GM10847 (cell line): ENCODE results near the gene ZNF697.

Experiments
- POLR2A ChIP-seq: IDR thresholded peaks from 2 replicates; pipeline ENCODE4 v1.6.1; 2011; ENCODE audit not compliant: insufficient read length; ENCODE audit errors: extremely low read depth

The ZNF697 gene

DNA sequence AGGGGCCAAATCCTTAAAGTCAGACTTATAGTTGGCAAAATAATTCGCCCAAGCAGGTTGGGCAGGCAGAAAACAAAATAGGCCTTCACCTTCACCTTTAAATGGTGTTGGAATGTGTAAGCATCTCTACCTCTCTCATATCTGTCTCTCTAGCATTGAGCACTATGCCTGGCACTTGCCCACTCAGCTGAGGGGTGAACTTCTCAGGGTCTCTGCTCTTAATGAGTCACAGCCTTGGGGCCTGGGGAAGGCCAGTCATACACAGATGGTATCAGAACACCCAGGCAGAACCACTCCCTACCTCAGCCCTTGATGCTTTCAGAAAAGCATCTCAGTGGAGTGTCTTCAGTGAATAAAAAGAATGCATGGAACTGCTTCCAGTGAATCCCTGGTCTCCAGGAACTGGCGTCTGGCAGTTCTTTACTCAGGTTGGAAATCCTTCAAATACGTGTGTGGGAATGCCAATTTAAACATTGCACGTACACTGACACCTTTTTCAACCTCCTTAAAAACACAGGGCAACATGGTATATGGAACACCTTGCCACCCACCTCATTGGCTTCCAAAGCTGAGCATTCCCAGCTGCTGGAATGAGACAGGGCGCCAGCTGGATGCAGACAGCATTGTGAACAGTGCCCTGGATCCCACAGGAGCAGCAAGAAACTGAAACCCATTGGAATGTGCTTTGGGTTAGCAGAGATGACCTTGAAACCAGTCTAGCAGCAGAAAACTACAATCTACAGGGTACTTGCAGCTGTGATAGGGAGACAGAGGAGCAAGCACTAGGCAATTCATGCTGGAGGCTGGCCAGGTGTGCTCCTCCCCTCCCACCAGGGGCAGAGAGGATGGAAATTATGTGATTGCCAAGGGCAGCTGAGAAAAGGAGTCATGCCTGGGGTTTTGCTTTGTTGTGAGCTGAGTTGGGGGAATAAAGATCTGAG lies 30.0 kb downstream of the ZNF697 start:
- TF ChIP-seq POLR2A: no peak

DNA sequence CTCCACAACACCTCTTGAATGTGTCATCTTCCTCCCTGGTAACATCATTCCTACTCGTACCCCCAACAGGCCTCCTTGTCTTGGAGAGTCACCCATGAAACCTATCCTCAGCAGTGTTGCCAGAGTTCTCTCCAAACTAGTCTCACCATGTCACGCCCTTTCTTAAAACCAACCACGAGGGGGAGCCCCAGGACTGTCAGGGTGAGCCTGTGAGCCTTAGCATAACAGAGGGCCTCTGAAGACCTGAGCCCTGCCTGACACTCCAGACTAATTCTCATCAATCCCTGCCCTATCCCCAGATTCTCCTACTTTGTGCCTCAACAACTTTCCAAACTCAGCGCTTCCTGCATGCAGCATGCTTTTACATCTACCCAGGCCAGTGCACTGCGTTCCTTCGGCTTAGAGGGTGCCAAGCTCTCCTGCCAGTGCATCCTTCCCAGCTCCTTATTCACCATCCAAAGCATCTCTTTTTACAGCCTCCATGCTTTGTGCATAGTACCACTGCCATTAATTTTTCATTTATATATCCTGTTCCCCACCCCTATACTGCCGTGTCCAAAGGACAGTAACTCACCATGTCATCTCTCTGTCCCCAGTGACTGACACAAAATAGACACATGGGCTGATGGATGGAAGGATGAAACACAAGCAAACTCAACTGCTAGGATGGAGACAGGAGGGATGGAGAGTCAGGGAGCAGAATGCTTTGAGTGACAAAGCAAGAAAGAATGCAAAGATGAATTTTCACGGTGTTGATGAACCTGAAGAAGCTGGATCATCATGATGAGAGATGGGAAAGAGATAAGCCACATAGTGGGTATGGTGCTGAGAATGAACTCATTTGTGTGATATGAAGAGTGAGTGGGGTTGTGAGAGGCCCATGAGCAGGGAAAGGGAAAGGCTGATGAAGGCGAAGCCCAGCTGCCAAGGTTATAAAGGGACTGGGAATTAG lies 34.0 kb downstream of the ZNF697 start:
- no peak for TF ChIP-seq POLR2A

DNA sequence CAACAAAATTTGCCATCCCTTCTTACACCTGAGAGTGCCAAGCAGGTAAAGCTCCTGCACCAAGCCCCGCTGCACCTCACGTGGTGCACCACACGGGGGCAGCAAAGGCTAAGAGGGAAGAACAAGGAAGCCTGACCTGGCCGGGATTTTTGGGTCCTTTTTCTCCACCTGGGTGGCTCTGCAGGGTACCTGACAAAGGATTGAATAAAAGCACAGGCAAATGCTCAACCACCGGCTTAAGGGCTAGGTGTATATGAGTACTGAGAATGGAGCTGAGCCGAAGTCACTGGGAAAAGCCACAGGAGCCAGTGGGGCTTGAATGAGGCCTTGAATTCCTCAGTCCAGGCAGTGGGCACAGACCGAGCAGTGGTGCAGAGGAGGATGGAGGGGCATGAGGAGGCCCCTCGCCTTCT lies 36.4 kb downstream of the ZNF697 start:
- TF ChIP-seq POLR2A: no peak

DNA sequence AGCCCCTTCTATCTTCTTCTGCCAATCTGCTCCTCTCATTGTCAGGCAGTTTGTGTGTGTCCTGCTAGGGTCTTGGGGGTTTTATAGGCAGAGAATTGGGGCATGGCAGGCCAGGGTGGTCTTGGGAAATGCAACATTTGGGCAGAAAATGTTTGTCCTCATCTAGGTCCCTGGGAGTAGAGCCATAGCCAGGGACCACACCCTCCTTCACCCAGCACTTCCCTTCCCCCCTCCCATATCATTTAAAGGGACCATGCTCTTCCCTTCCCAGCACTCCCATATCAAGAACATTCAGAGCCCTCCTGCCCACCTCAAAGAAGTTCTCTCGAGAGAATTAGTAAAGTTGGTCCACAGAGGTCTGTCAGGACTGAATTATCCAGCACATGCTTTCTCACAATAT lies 41.7 kb downstream of the ZNF697 start:
- no peak for TF ChIP-seq POLR2A

DNA sequence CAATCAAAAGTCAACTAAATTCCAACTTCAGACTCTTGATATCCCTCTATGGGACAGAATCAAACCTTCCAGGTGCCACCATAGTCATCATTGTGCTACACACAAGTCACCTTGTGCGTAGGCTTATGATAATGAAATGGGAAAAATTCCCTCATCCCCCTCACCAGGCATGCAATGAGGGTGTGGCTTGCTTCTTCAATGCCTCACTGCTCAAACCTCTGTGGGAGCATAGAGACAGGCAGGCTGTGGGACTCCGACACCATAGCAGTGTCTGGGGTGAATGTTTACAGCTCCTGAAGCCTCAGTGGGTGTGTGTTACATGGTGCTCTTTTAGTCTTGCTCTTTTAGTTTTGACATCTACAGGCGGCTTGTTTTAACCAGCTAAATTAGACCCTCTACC lies 42.4 kb downstream of the ZNF697 start:
- no peak for TF ChIP-seq POLR2A

DNA sequence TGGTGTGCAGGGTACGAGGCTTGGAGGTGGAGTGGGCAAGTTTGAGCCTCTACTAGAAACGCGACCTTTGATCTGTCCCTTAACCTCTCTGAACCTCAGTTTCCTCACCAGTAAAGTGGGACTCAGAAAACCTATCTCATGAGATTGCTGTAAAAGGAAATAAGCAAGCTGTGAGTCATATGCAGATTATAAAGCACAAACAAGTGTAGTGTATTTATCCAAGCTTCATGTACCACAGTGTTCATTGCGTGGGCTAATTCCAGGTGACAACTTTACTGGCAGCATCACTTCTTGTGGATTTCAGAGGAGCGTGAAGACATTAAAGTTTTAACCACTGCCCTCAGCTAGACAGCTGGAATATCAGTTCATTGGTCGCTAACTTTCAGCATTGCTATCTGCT lies 44.4 kb downstream of the ZNF697 start:
- TF ChIP-seq POLR2A: no peak

DNA sequence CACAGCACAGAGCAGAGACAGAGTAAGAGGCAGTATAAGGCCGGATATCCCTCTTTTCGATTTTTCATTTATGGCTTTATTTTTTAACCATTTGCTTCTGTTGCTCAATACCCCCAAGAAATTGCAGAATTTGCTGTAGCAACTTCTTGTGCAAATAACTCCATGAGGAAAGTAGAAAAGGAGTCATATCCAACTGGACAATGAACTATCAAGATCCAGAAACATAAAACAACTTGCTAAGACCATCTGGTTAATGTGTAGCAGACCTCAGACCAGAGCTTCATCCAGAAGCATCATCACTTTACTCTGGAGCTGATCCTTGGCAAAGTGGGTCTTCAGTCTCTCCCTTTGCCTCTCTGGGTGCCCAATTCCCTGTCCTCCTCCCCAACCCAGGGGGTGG lies 45.9 kb downstream of the ZNF697 start:
- no peak for TF ChIP-seq POLR2A

DNA sequence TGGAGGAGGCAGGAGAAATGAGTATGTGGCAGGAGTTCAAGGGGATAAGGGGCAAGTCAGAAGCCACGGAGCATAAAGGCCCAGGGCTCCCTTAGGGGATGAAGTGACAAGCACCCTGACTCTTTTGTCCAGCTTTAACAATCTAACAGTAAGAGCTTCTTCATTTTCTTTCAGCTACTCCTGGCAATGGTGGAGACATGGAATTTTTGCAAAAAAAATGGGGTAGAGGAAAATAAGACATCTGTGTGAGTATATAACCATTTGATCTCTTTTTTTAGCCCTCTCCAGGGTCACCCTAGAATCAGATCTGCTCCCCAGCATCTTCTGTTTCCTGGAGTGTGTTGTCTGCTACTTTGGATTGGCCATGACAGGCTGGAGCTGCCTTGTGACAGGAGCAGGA lies 47.1 kb downstream of the ZNF697 start:
- no peak for TF ChIP-seq POLR2A

DNA sequence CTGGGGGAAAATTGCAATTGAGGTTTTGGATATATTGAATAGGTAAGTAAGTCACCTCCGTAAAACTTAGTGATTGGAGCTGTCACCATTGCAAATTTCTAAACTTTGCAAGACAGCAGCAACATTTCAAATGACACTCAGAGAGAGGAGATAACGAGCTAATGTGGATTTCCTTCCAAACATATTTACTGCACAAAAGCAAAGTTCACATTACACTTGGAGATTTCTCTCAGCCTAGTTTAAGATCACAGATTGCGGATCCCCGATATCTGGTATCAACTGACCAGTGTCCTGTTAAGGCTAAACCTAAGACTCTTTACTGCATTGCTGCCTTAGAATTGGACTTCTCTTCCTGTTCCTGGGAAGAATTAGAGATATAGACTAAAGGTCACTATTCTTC lies 47.5 kb downstream of the ZNF697 start:
- TF ChIP-seq POLR2A: no peak

DNA sequence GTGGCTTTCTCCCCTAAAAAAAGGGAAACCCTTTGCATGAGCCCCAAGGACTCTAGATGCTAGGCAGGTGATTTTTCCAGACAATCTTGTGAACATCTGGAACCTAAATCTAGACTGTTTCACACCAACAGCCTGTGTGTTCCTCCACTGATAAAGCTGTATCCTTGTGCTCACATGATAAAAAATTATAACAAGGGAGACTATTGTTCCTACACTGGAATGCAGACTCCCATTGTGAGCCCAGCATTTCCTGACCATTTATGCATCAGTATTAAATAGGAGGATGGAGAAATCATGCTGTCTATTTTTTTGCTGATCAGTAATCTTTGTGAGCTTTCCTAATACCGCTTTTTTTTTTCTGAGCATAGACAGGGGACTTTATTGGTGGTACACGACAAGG lies 52.5 kb downstream of the ZNF697 start:
- no peak for TF ChIP-seq POLR2A

DNA sequence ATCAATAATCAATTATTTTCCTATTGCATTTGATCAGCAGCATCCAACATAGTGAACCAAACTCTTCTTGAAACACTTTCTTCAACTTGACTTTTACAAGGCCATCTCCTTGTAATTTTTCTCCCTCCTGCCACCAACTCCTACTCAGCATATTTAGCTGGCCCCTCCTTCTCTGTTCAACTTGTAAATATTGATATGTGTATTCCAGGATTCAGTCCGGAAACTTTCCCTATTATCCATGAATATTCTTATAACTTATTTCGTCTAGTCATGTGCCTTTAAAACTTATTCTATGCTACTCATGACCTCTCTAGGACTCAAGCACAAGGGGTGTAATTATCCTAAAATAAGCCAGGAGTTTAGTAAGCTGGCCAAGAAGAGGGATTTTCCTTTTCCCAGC lies 52.9 kb downstream of the ZNF697 start:
- no peak for TF ChIP-seq POLR2A

DNA sequence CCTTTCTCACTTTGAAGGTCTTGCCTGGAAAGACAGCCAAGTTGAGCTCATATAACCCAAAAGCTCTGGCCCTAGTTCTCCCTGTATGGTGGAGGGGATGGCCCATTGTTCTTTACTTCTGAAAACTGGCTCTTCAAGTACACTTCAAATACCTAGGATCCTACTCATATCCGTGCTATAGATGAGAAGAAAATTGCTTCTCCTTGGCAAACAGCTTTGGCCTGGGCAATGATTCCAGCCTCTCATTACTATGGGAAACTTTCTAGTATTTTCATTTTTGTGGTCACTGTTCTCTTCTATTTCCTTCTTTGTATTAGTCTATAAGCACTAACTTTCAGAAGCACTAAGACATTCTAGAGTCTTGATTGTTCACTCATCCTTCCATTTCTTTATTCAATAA lies 53.7 kb downstream of the ZNF697 start:
- no peak for TF ChIP-seq POLR2A

DNA sequence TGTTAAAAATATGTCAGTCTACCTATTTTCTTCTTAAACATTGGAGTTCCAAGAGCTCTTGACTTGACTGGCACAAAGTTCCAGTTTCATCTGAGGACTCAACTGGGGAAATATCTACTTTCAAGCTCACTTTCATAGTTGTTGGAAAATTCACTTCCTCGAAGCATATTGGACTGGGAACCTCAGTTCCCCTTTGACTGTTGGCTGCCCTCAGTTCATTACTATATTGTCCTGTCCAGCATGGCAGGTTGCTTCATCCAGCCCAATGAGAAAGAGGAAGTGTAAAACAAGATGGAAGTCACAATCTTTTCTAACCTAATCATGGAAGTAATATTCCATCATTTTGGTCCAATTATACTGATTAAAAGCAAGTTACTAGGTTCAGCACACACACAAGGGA lies 54.3 kb downstream of the ZNF697 start:
- TF ChIP-seq POLR2A: no peak

DNA sequence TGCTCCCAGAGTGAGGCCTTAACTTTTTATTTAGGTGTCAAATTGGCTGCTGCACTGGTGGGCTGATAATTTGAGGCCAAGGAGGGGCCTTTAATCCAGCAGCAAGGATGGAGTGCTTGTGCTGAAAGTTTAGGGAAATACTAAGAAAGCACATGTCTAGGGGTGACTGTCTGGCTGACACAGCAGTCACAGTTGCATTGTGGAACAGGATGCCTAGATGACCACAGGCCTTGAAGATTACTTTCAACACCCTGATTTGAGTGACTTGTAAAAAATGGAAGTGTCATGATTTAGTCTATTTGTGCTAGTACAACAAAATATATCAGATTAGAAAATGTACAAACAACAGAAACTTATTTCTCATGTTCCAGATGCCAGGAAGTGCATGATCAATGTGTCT lies 57.7 kb downstream of the ZNF697 start:
- no peak for TF ChIP-seq POLR2A

DNA sequence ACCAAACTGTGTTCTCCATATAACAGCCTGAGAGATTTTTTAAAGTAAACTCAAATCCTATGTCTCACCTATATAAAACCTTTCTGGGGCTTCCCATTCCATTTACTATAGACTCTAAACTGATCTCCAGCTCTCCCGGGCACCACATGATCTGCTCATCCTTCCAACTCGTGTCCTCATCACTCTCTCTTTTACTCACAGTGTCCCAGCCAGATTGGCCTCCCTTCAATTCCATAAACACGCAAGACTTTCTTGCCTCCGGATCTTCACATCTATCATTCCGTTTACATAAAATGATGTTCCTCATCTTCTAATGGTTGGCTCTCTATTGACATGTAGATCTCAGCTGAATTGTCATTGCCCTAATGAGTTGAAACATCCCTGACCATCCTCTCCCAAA lies 59.4 kb downstream of the ZNF697 start:
- TF ChIP-seq POLR2A: no peak

DNA sequence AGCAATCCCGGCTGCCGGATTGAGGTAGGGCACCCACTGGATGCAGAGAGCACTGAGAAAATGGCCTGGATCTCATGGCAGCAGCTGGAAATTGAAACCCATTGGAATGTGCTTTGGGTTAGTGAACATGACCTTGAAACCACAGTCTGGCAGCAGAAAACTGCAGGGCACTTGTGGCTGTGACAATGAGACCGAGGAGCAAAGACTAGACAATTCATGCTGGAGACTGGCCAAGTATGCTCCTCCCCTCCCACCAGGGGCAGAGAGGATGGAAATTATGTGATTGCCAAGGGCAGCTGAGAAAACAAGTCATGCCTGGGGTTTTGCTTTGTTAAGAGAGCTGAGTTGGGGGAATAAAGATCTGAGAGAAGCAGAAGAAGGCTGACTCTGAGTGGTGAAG lies 60.7 kb downstream of the ZNF697 start:
- no peak for TF ChIP-seq POLR2A
